SK-N-SH (cell line): ENCODE measurements around the gene NAE1.

Source experiments
- CTCF ChIP-seq: fragments of 200-600 bp; sonication (generic); IDR thresholded peaks from 2 replicates; pipeline ENCODE4 v1.6.1; 2017; ENCODE audit warnings: antibody characterized with exemption, mild to moderate bottlenecking, moderate library complexity
- ELF1 ChIP-seq: IDR thresholded peaks from 2 replicates; pipeline ENCODE4 v1.4.0; 2012
- EP300 ChIP-seq, 2 experiments: IDR thresholded peaks; 2 replicates each; pipeline versions ENCODE4 v1.4.0 to v1.6.1; 2012; ENCODE audit warnings: borderline replicate concordance in 1 of 2, low read depth in 1 of 2, low read length in 1 of 2
- JUND ChIP-seq: IDR thresholded peaks from 2 replicates; pipeline ENCODE4 v1.4.0; 2012

DNA sequence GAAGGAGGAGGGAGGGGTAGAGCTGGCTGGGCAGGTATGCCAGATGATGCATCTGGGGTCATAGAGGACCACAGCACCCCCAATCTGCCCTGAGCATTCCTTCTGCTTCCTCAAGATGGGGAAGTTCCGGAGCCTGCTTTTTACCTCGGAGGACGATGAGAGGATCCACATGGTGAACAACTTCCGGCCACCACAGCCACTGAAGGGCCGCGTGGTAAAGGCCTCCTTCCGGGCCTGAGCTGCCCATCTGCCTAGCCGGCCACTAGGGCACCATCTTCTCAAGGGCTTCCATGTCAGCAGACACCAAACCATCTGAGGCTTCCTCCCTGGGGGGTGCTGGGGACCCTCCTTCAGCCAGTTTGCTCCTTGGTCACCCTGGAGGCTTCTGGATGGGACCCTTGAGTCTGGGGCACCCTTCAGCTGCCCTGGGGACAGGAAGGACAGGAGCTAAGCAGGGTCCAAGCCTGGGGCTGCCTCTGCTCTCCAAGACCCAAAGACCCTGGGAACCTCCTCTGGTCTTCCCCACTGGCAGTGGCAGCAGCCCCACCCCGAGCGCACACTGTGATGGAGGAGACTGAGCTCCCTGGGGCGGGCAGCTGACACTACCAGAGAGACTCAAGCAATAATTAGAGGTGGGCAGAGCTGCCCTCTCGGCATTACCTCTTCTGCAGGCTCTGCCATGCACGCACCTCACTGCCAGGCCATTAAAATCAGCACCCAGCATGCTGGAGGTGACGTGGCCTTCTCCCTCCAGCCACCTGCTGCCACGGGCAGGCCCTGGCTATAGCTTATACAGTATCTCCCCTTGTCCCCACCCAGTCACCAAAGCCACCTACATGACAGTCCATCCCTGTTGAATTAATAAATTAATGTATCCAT lies 22.7 kb upstream of the NAE1 start:
- TF ChIP-seq EP300 (IDR thresholded peaks at IDR 0.05; ENCODE audit: borderline replicate concordance in 1 of 2, low read depth in 1 of 2, low read length in 1 of 2) = no peak
- TF ChIP-seq ELF1 = no peak
- TF ChIP-seq CTCF = no peak
- no peak for TF ChIP-seq JUND
